Coronary artery (tissue), 2 donors: ENCODE results near the gene TGIF1.
"Not testable (repeated sequence)": the region's sequence is repeated elsewhere in the genome, so short reads cannot be mapped to it uniquely, and the experiment has no call there.

Experiments
- DNase-seq: peaks from one replicate; pipeline ENCODE4 v3.0.0-alpha.2; 2017; ENCODE audit warnings: low spot score
- H3K27ac ChIP-seq, 2 donors: fragments of 200-600 bp; sonication (generic); one replicate each; pipeline ENCODE4 v1.5.1; 2016 to 2019
- H3K4me3 ChIP-seq: fragments of 200-600 bp; sonication (generic); 2 replicates; pipeline ENCODE4 v1.5.1; 2016; ENCODE audit warnings: mild to moderate bottlenecking, moderate library complexity
- TF ChIP-seq, protein P1 (sequence below): fragments of 200-600 bp; sonication (generic); IDR thresholded peaks from one replicate; pipeline ENCODE4 v1.5.1; 2019; ENCODE audit warnings: antibody characterized with exemption

The TGIF1 gene

DNA sequence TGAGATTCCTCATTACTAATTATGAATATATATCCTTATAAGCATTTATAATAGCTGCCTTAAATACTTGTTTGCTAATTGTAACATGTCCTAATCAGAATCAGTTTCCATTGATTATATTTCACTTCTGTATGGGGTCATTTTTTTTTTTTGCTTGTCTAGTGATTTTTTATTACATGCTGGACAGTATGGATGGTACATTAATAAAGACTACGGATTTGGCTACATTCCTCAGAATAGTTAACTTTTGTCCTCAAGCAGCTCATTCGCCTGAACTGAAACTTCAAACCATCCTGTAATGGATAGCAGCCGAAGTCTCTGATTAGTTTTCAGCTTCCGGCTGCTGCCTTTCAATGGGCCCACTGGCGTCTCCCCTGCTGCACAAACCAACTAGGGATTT is 11.7 kb downstream of the TGIF1 start:
- no peak for DNase-seq
- H3K4me3 ChIP-seq, result no peak overlapping the region
- no peak overlapping the region for H3K27ac ChIP-seq
- TF ChIP-seq, protein P1, sequence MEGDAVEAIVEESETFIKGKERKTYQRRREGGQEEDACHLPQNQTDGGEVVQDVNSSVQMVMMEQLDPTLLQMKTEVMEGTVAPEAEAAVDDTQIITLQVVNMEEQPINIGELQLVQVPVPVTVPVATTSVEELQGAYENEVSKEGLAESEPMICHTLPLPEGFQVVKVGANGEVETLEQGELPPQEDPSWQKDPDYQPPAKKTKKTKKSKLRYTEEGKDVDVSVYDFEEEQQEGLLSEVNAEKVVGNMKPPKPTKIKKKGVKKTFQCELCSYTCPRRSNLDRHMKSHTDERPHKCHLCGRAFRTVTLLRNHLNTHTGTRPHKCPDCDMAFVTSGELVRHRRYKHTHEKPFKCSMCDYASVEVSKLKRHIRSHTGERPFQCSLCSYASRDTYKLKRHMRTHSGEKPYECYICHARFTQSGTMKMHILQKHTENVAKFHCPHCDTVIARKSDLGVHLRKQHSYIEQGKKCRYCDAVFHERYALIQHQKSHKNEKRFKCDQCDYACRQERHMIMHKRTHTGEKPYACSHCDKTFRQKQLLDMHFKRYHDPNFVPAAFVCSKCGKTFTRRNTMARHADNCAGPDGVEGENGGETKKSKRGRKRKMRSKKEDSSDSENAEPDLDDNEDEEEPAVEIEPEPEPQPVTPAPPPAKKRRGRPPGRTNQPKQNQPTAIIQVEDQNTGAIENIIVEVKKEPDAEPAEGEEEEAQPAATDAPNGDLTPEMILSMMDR, result no peak

DNA sequence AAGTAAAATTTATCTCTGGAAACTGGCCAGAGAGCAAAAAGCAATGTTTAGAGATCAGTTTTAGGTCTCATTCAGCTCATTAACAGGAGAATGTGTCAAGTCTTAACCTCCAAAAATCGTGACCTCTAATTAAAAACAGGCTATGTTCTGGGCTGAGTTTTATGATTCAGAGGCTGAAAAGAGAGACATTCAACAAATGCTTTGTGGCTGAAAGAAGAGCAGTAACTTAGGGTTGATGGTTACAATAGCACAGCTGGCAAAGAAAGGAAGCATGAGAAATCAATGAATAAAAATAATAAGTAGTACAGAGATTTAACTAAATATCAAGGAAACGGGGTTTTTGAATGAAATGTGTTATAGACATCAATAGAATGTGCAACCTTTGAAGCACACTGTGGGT is 13.1 kb downstream of the TGIF1 start:
- DNase-seq, result no peak
- TF ChIP-seq, protein P1, result no peak
- Histone ChIP-seq H3K27ac (no peak overlapping the region), H3K4me3 (no peak overlapping the region)

DNA sequence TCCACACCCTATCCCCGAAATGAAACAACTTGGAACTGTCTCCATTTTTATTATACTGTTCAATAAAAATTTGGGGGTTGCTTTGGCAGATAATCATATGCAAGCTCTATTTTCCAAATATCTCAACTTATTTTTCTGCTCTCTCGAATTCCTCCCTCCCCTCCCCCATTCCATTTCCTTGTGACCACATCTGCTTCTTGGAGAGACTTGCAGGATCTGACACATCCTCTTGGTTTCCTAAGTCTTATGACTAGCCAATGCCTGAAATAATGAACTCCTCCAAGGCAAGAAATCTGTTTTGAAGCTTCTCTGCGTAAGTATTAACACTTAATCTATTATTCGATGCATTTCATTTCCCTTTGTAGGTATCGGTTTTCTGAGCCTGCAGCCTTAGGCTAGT is 16.1 kb downstream of the TGIF1 start:
- Histone ChIP-seq H3K27ac (no peak overlapping the region), H3K4me3 (no peak overlapping the region)
- TF ChIP-seq, protein P1, result no peak
- DNase-seq, result no peak

DNA sequence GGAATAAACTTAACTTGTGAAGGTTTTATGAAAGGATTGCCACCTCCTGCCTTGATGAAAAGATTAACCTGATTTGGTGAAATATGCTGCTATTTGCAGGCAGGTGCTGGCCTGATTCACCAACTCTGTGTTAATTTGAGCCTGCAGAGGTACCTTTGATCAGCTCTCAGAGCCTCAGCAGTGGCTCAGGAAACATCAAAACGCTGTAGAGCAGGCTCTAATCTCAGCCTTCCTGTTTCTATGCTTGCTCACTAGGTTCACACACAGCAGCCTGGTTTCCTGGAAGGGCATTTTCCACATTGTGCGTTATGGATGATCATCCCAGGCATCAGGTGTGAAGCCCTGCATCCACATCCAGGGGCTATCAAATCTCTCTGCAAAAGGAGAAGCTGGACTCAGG is 16.9 kb downstream of the TGIF1 start:
- Histone ChIP-seq H3K4me3 (no peak overlapping the region), H3K27ac (no peak overlapping the region)
- TF ChIP-seq, protein P1, result no peak
- DNase-seq, result no peak

DNA sequence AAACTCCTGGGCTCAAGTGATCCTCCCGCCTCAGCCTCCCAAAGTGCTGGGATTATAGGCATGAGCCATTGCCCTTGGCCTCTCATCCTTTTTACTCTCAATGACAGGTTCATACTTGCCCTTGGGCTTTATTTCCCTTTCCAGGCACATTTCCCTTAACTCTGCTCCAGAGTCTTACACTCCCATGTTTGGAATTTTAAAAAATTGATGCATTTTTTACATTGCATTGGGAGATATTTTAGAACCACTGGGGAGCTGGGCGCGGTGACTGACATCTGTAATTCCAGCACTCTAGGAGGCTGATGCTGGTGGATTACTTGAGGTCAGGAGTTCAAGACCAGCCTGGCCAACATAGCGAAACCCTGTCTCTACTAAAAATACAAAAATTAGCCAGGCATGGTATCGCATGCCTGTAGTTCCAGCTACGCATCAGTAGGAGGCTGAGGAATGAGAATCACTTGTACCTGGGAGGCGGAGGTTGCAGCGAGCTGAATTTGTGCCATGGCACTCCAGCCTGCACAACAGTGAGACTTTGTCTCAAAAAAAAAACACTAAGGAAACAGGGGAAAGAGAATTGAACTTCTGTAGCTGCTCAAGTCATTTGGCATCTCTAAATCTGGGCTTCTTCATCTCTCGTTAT is 18.2 kb downstream of the TGIF1 start:
- TF ChIP-seq, protein P1, result no peak
- Histone ChIP-seq H3K4me3 (no peak overlapping the region), H3K27ac (no peak overlapping the region)
- no peak for DNase-seq

DNA sequence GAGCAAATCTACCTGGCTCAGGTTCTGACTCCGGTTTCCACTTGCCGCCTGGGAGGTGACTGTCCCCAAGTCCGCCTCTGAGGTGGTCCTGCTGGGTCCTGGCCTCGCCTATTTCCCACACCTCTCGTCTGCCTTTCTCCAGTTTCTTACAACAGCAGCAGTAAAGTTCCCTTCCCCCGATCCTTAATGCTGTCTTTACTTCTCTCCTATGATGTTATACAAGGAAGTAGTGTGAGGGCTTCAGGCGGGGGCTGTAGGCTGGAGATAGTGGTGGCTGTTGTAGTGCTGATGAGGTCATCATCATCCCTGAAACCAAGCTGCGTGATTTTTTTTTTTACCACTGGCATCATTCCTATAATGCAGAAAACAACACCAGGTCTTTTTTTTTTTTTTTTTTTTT is 18.9 kb downstream of the TGIF1 start:
- H3K4me3 ChIP-seq, result no peak overlapping the region
- H3K27ac ChIP-seq, result no peak overlapping the region
- TF ChIP-seq, protein P1, result no peak
- DNase-seq, result no peak

DNA sequence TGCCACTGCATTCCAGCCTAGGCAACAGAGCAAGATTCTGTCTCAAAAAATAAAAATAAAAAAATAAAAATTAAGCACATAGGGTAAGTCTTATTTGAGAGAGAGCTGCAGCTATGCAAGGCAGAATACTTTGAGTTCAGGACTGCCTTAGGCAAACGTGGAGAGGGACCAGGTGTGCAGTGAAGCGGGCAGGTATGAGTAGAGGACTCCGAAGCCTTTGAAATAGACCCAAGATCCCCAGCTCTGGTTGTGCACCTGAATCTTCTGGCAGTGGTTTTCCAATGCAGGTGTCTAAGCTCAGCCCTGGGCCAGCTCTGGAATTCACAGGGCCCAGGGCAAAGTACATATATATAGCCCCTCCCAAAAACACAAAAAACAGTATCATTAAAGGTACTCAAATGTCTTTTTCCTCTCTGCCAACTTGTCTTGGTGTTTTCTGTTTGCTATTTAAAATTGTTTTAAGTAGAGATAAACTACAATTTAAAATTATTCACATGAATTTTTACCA is 21.2 kb downstream of the TGIF1 start:
- Histone ChIP-seq H3K4me3 (no peak overlapping the region), H3K27ac (no peak overlapping the region)
- DNase-seq, result no peak
- TF ChIP-seq, protein P1, result no peak

DNA sequence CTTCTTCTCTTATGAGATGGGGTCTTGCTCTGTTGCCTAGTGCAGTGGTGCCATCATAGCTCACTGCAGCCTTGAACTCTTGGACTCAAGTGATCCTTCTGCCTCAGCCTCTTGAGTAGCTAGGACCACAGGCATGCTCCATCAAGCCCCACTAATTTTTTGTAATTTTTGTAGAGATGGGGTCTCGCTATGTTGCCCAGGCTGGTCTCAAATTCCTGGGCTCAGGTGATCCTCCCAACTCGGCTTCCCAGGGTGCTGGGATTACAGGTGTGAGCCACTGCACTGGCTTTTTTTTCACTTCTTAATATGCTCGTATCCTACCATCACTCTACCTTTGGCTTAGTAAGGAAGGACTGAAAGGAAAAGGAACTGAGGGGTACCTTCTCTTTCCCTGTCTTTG is 22.1 kb downstream of the TGIF1 start:
- H3K27ac ChIP-seq, H3K4me3 ChIP-seq, DNase-seq: not testable (repeated sequence)
